DND-41 (cell line): Measurements from ENCODE around the gene ADISSP.

Experiments
- EZH2 ChIP-seq: IDR thresholded peaks from 3 replicates; pipeline ENCODE4 v1.6.1; 2012; ENCODE audit warnings: borderline replicate concordance, low read depth, mild to moderate bottlenecking, moderate library complexity, low read length, inconsistent platforms; ENCODE audit not compliant: severe bottlenecking
- TF ChIP-seq, protein P1 (sequence below): IDR thresholded peaks from 2 replicates; pipeline ENCODE4 v1.5.1; 2012; ENCODE audit warnings: borderline replicate concordance, low read length, moderate library complexity, mild to moderate bottlenecking; ENCODE audit not compliant: poor library complexity, severe bottlenecking; ENCODE audit errors: extremely low read depth

DNA sequence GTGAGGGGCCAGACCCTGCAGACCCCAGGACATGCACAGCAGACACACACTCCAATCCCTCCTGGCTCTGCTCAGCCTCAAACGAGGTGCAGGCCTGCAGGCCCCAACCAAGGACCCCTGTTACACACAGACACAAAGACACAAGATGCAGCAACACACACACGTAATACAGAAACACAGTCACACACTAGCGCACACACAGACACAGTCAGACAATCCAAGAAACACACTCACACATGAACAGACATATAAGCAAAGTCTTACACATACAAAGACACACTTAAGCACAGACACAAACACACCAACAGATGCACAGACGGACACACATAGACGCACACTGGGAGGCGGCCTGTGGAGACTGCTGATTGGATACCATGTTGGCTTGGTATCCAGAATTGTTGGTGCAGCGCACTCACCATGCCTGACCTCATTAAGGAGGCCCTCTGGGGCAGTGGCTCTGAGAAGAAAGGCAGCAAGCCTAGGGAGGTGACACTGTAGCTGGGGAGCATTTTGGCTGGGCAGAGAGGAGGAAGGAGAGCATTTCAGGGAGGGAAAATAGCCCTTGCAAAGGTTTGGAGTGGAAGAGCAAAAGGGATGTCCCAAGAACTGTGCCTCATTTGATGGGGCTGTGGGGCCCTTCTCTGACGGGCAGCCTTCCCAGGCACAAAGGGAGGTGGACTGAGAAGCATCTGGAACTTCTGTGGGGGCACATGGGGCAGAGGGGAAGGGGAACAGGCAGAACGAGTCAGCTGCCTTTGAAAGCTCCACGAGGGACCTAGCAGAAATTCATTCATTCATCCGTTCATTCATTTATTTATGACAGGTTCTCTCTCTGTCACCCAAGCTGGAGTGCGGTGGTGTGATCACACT lies 36.5 kb downstream of the ADISSP start:
- TF ChIP-seq, protein P1, sequence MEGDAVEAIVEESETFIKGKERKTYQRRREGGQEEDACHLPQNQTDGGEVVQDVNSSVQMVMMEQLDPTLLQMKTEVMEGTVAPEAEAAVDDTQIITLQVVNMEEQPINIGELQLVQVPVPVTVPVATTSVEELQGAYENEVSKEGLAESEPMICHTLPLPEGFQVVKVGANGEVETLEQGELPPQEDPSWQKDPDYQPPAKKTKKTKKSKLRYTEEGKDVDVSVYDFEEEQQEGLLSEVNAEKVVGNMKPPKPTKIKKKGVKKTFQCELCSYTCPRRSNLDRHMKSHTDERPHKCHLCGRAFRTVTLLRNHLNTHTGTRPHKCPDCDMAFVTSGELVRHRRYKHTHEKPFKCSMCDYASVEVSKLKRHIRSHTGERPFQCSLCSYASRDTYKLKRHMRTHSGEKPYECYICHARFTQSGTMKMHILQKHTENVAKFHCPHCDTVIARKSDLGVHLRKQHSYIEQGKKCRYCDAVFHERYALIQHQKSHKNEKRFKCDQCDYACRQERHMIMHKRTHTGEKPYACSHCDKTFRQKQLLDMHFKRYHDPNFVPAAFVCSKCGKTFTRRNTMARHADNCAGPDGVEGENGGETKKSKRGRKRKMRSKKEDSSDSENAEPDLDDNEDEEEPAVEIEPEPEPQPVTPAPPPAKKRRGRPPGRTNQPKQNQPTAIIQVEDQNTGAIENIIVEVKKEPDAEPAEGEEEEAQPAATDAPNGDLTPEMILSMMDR = no peak
- TF ChIP-seq EZH2 = no peak
